Stimulated activated memory B cell treated with anti-CD40 and anti-IgM and Interleukin-4, amounts not matched to agents 10 μg/mL and 1 μg/mL and 100 μg/mL, for 72 hours (primary cell): Measurements from ENCODE around the gene BTBD9.

Experiments used
- ATAC-seq: fragments of 150-1000 bp; cut with Tn5 transposase; 2 replicates; pipeline ENCODE4 v1.10.0; 2021
- H3K27ac Mint-ChIP-seq: one replicate; pipeline ENCODE4 v1.8.0; 2022; ENCODE audit warnings: mild to moderate bottlenecking, mixed read lengths
- H3K27me3 Mint-ChIP-seq: one replicate; pipeline ENCODE4 v1.8.0; 2022; ENCODE audit warnings: mixed read lengths
- H3K36me3 Mint-ChIP-seq: one replicate; pipeline ENCODE4 v1.8.0; 2022; ENCODE audit warnings: mixed read lengths
- H3K4me1 Mint-ChIP-seq: one replicate; pipeline ENCODE4 v1.8.0; 2022; ENCODE audit warnings: mixed read lengths
- H3K4me3 Mint-ChIP-seq: one replicate; pipeline ENCODE4 v1.8.0; 2022; ENCODE audit warnings: mild to moderate bottlenecking, moderate library complexity, mixed read lengths
- H3K9me3 Mint-ChIP-seq: one replicate; pipeline ENCODE4 v1.8.0; 2022; ENCODE audit warnings: mixed read lengths

BTBD9 gene

DNA sequence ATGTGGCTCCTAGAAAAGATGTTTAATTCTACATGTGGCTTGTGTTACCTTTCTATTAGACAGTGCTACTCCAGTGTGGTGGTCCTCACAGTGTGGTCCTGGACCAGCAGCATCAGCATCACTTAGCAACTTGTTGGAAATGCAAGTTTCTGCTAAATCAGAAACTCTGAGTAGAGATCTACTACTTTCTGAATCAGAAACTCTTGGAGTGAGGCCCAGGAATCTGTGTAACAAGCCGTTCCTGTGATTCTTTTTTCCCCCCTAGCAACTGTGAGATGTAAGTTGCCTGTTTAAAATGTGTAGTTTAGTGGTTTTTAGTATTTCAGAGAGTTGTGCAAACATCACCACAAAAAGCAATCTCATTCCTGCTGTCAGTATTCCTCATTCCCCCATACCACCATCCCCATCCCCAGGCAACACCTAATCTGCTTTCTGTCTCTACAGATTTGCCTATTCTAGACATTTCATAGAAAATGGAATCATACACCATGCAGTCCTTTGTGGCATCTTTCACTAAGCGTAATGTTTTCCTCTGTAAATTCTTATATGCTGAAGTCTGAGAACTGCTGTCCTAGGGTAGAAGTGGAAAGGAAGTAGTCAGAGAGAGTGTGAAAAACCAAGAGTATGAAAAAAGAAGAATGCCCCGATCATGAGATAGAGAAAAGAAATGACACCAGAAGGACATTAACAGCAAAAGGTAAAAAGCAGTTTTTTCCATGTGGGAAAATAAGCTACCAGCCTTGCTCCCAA, 18.9 kb upstream of the BTBD9 start:
- no peak for ATAC-seq
- no peaks in the 10 kb centered on the region for H3K9me3 Mint-ChIP-seq
- no peak overlapping the region for H3K4me3 Mint-ChIP-seq
- no peak overlapping the region for H3K27ac Mint-ChIP-seq
- no peaks in the 10 kb centered on the region for H3K27me3 Mint-ChIP-seq
- H3K4me1 Mint-ChIP-seq = peaks cover 3% of the 10 kb centered on the region
- H3K36me3 Mint-ChIP-seq = peaks cover 37% of the 10 kb centered on the region

DNA sequence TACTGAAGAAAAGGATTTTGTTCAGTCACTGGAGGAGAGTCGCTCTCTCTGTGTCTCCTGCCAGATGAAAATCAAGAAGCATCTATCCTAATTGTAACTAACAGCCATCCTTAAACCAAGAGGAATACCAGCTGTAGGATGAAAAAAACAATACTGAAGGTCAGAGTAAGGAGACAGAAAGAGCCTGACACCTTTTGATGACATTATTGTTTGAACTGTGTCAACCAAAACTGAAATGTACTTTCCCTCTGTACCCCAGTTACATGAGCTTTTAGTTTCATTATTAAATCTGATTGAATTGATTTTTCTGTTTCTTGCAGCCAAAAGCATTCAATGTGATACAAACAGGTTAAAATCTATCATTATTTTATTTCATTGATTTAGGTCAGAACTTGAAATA, 17.2 kb upstream of the BTBD9 start:
- H3K27ac Mint-ChIP-seq = no peak overlapping the region
- no peaks in the 10 kb centered on the region for H3K27me3 Mint-ChIP-seq
- H3K36me3 Mint-ChIP-seq = peaks cover 42% of the 10 kb centered on the region
- H3K9me3 Mint-ChIP-seq = no peaks in the 10 kb centered on the region
- no peak for ATAC-seq
- peaks cover 8% of the 10 kb centered on the region for H3K4me1 Mint-ChIP-seq
- H3K4me3 Mint-ChIP-seq = no peak overlapping the region

DNA sequence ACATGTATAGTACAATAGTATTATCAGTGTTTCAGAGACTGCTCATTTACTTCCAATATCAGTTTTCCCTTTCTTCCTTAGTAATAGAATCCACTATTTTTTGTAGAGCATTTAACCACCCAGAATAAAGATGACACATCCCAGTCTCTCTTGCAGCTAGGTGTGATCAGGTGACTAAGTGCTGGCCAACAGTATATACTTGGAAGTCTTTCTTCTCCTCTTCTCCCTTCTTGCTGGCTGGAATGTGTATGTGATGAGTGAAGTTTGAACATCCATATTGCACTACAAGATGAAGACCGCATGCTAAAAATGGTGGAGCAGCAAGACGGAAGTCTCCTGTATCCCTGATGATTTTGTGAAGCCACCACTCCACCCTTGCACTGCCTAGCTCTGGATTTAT, 14.5 kb upstream of the BTBD9 start:
- Mint-ChIP-seq H3K4me1 (peaks cover 8% of the 10 kb centered on the region), H3K9me3 (no peaks in the 10 kb centered on the region), H3K4me3 (no peak overlapping the region), H3K36me3 (peaks cover 48% of the 10 kb centered on the region), H3K27ac (no peak overlapping the region), H3K27me3 (no peaks in the 10 kb centered on the region)
- no peak for ATAC-seq

DNA sequence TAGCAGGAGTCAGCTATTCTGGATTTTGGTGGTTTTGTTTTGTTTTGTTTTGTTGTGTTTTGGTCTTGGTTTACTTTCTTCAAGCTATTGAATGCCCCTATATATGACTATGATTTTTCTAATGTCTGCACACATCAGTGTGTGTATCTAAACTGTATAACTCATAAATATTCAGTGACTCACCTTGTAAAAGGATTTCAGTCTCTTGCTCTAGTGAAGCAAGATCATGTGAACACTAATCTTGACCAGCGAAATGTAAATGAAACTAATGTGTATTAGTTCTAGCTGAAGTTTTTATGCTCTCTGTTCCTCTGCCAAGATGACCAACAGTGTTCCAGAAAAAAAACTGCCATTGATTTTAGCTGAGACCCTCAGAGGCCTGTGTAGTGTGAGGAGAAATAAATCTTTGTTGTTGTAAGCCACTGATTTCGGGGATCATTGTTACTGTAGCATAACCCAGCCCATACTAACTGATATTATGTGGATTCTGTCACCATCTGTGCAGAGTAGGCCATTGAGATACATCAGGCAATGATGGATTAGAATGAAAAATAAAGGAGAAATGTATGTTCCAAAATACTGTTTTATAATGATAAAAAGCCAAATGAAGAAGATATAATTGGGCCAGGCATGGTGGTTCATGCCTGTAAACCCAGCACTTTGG, 11.5 kb upstream of the BTBD9 start:
- Mint-ChIP-seq H3K27me3 (no peaks in the 10 kb centered on the region), H3K36me3 (peaks cover 37% of the 10 kb centered on the region), H3K4me3 (no peak overlapping the region), H3K27ac (no peak overlapping the region), H3K4me1 (peaks cover 8% of the 10 kb centered on the region), H3K9me3 (no peaks in the 10 kb centered on the region)
- no peak for ATAC-seq

DNA sequence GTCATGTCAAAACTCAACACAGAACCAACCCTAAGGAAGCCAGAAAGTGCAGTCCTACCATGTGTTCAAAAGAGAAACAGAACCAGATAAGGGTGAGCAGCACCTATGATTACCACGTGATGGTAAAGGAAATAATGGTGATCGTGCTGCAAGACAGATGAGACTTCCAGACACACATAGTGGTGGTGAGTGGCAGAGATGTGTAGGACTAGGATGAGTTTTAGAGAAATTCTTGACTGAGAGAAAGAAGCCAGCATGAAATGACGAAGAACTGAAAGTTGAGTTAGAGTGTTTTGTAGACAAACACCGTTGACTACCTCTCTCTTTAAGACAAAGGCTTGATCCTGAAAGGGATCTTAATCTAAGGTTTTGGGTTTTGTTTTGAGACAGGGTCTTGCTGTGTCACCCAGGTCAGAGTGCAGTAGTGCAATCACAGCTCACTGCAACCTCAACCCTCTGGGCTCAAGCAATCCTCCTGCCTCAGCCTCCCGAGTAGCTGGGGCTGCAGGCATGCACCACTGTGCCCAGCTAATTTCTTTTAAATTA, 10.6 kb upstream of the BTBD9 start:
- ATAC-seq = no peak
- Mint-ChIP-seq H3K9me3 (no peaks in the 10 kb centered on the region), H3K4me1 (peaks cover 8% of the 10 kb centered on the region), H3K36me3 (peaks cover 37% of the 10 kb centered on the region), H3K4me3 (no peak overlapping the region), H3K27me3 (no peaks in the 10 kb centered on the region), H3K27ac (no peak overlapping the region)

DNA sequence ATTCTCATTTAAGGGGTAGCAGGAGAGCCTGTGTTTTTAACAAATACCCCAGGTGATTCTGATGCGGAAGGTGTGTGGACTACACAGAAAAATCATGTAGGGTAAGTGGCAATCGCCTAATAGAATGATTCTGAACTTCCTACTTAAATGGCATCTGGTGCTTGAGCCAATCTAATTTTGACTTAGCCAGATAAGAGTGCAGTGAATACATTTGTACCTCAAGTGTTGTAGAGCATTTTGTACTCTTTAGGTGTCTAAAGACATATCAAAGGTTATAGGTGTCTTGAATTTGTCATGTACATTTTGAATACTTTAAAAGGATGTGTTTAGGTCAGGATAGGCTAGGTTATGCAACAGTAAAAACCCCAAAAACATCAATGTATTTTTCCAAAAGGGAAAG, 10.0 kb upstream of the BTBD9 start:
- Mint-ChIP-seq H3K9me3 (no peaks in the 10 kb centered on the region), H3K4me3 (no peak overlapping the region), H3K27me3 (no peaks in the 10 kb centered on the region), H3K36me3 (peaks cover 37% of the 10 kb centered on the region), H3K27ac (no peak overlapping the region), H3K4me1 (peaks cover 8% of the 10 kb centered on the region)
- ATAC-seq = no peak

DNA sequence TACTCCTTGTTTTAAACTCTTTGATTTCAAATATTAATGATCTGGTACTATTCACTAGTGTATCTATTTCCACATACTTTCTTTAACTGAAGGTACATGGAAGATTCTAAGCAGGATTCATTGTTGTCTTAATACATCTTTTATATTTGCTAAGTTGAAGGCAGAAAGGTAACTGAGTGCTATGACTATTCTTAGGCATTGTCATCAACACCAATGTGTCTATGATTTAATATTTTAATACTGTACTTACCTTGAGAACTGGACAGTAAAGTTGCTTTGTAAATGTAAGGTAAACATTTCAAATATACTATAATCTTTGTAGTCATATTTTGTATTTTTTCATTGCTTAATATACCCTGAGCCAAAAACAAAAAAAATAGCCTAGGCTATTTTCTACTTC, 8.9 kb upstream of the BTBD9 start:
- ATAC-seq = no peak
- Mint-ChIP-seq H3K4me3 (no peak overlapping the region), H3K27me3 (no peaks in the 10 kb centered on the region), H3K9me3 (no peaks in the 10 kb centered on the region), H3K36me3 (peaks cover 27% of the 10 kb centered on the region), H3K27ac (no peak overlapping the region), H3K4me1 (peaks cover 5% of the 10 kb centered on the region)

DNA sequence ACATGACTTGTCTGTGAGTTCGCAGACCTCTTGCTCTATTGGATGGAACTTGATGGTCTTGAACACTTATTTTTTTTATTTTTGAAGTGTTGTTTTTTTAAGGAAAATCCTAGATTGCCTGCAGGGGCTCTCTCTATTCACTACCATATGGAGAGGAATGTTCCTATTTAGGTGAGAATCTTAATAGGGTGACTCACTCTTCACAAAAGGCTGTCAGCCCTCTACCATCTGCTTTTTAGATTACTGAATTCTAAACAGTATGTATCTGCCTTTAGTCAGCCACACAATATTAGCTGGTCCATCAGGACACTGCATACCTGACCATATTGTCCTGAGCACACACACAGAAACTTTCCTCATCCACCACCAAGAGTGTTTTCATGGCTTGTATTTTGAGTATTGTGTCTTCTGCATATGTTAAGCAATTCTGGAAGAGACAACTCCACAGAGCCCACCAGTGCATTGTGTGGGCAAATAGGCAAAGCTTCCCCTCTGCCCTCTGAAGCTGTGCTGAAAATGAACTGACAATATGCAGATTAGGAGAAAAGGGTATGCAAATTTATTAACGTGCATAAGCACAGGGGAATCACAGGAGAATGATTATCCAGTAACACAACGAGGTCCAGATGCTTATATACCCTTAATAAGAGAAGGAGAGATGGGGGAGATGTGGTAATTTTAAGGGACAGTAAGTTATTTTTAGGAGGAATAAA, 6.6 kb upstream of the BTBD9 start:
- H3K27me3 Mint-ChIP-seq = no peaks in the 10 kb centered on the region
- H3K9me3 Mint-ChIP-seq = no peaks in the 10 kb centered on the region
- peaks cover 12% of the 10 kb centered on the region for H3K4me1 Mint-ChIP-seq
- peaks cover 24% of the 10 kb centered on the region for H3K36me3 Mint-ChIP-seq
- no peak for ATAC-seq
- no peak overlapping the region for H3K27ac Mint-ChIP-seq
- H3K4me3 Mint-ChIP-seq = no peak overlapping the region

DNA sequence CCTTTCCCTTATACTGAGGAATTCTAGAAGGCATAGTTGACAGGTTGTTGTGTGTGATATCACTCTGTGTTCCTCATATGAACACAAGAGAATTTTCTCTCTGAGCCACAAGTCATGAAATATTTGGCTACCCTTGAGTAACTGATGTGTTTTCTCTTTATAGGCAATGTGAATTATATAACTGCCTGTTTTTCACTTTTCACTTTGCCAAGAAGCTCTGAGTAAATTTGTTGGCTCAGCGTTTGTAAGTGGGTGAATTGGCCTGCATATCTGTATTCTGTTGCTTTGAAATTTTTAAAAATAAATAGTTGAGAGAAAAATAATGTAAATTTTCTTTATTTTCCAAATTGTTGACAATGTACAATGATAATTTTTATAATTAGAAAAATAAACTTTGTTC, 5.2 kb upstream of the BTBD9 start:
- no peak for ATAC-seq

DNA sequence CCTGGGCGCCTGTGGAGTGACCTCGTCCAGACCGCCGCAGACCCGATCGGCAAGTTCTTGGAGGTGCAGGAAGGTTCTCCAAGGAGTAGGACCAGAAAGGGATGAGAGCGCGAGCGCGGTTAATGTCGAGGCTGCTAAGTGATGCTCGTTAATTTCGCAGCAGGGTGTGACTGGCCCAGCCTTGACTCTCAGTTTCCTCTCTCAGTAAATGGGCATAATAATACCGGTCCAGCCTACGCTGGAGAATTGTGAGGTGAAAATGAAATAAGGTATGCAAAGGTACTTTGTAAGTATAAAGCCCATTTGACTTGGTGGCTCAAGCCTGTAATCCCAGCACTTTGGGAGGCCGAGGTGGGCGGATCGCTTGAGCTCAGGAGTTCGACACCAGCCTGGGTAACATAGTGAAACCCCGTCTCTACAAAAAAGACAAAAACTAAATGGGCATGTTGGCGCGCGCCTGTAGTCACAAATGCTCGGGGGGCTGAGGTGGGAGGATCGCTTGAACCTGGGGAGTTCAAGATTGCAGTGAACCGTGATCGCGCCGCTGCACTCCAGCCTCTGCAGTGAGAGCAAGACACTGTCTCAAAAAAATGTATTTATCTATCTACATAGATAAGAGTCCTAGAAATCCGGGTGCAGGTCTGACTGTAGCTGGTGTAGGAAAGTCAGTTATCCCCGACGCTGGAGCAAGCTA, 634 bp upstream of the BTBD9 start:
- Mint-ChIP-seq H3K4me1 (peaks cover 55% of the 10 kb centered on the region), H3K36me3 (peaks cover 4% of the 10 kb centered on the region), H3K27ac (peak overlapping the region; percentile 91), H3K27me3 (no peaks in the 10 kb centered on the region), H3K4me3 (peak overlapping the region; percentile 81), H3K9me3 (no peaks in the 10 kb centered on the region)
- no peak for ATAC-seq

More for the DNA sequence above, 5.2 kb upstream of the BTBD9 start:
- Mint-ChIP-seq H3K4me1 (peaks cover 22% of the 10 kb centered on the region), H3K27ac (no peak overlapping the region), H3K27me3 (no peaks in the 10 kb centered on the region), H3K36me3 (peaks cover 10% of the 10 kb centered on the region), H3K9me3 (no peaks in the 10 kb centered on the region), H3K4me3 (no peak overlapping the region)

DNA sequence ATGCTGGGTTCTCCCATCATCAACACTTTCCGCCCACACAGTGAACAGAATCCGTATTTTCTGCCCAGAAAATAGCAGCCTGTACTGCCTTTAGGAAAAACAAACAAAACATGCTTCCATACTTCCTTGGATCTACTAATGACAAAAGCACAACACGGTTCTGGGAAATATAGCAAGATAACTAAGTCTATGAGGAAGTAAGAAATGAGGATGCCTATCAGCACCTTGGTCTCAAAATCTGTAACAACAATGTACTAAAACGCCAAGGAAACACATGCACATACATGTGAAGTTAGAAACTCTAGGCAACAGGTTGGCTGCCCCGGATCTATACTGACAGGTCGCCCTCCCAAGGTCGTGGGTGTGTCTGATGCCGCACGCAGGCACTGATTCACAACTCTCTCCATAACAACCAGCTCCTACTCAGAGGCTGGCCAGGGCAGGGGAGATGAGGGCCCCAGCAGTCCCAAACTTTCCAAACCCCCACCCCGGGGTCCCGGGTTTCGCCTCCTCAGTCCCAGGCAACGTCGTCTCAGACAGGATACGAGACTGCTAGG, 710 bp downstream of the BTBD9 start:
- ATAC-seq = peak; percentile 73
- no peaks in the 10 kb centered on the region for H3K27me3 Mint-ChIP-seq
- peak overlapping the region; percentile 91 for H3K27ac Mint-ChIP-seq
- peaks cover 4% of the 10 kb centered on the region for H3K36me3 Mint-ChIP-seq
- H3K4me3 Mint-ChIP-seq = peak overlapping the region; percentile 81
- no peaks in the 10 kb centered on the region for H3K9me3 Mint-ChIP-seq
- peaks cover 65% of the 10 kb centered on the region for H3K4me1 Mint-ChIP-seq

DNA sequence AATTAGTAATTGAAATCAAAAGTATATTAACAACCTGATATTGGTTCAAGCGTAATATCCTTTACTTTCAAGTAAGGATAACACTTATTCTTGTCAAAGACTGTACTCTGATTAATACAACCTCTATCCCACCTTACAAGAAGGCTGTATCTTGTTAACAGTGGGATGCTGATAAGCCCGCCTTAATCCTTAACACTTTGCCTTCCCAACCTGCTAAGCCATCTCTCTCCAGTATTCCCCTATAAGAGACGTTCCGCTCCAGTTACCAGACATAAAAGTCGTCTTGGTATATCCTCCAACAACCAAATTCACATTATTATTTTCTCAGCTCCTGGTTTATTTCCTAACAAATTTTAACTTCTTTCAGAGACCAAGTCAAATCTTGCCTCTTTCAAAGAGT, 2.0 kb downstream of the BTBD9 start:
- no peak for ATAC-seq
- H3K27ac Mint-ChIP-seq = peak overlapping the region; percentile 91
- H3K4me3 Mint-ChIP-seq = no peak overlapping the region

DNA sequence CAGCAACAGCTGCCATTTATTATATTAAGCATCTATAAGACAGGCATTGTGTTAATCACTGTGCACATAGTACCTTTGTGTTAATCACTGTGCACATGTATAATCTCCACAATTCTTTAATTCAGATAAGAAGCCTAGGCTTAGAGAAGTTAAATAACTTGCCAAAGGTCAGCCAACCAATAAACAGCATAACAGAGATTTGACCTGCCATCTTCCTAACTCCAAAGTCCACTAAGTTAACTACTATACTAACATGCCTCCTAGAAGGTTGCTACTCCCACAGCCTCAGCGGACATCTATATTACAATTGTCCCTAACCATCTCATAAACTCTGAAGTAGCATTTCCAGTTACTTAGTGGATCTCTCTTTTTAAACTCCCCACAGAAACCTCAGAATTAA, 3.7 kb downstream of the BTBD9 start:
- Mint-ChIP-seq H3K27me3 (no peaks in the 10 kb centered on the region), H3K9me3 (no peaks in the 10 kb centered on the region), H3K4me1 (peaks cover 54% of the 10 kb centered on the region), H3K4me3 (no peak overlapping the region), H3K36me3 (peaks cover 6% of the 10 kb centered on the region), H3K27ac (peak overlapping the region; percentile 1)
- no peak for ATAC-seq

More for the DNA sequence above, 2.0 kb downstream of the BTBD9 start:
- H3K4me1 Mint-ChIP-seq = peaks cover 69% of the 10 kb centered on the region
- no peaks in the 10 kb centered on the region for H3K9me3 Mint-ChIP-seq
- peaks cover 4% of the 10 kb centered on the region for H3K36me3 Mint-ChIP-seq
- no peaks in the 10 kb centered on the region for H3K27me3 Mint-ChIP-seq

DNA sequence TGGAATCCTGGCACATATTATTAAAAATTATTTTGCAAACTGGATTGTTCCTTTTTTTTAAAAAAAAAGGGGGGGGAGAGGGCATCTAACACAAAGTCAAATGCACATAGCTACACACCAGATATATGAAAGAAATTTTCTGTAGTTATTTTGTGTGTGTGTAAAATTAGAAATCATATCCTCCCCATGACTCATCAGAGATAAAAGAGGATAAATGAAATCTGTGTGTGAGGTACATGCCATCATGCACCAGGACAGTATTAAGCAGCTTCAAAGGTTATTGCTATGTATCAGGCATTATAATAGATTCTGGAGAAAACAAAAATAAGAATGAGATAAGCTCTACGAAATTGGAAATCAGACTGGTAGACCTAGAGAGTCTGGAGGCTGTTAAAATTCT, 5.2 kb downstream of the BTBD9 start:
- H3K36me3 Mint-ChIP-seq = peaks cover 7% of the 10 kb centered on the region
- H3K27me3 Mint-ChIP-seq = no peaks in the 10 kb centered on the region
- H3K4me1 Mint-ChIP-seq = peaks cover 48% of the 10 kb centered on the region
- H3K27ac Mint-ChIP-seq = peak overlapping the region; percentile 14
- no peak for ATAC-seq
- no peaks in the 10 kb centered on the region for H3K9me3 Mint-ChIP-seq
- no peak overlapping the region for H3K4me3 Mint-ChIP-seq

DNA sequence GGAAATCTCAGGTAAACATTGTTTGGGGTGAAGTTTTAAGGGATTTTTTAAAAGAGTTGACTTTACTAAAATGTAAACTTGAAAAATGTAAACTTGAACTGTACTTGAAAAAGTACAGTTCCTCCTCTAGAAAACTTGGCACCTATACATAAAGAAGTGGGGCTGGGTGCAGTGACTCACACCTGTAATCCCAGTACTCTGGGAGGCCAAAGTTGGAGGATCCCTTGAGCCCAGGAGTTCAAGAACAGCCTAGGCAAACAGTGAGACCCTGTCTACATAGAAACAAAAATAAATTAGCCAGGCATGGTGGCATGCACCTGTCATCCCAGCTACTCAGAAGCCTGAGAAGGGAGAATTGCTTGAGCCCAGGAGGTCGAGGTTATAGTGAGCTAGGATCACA, 7.2 kb downstream of the BTBD9 start:
- no peak for ATAC-seq
- H3K36me3 Mint-ChIP-seq = peaks cover 7% of the 10 kb centered on the region
- peaks cover 30% of the 10 kb centered on the region for H3K4me1 Mint-ChIP-seq
- no peak overlapping the region for H3K27ac Mint-ChIP-seq
- no peaks in the 10 kb centered on the region for H3K9me3 Mint-ChIP-seq
- no peaks in the 10 kb centered on the region for H3K27me3 Mint-ChIP-seq
- H3K4me3 Mint-ChIP-seq = no peak overlapping the region
